Gastrocnemius medialis (tissue), 4 donors: ENCODE data around the gene RUNDC1. TPM values are rescaled to one million over a fixed set of nuclear protein-coding genes. Genes with fewer than 3 reads are reported as not detected.

Experiments used
- ATAC-seq, 2 donors: fragments of 150-250 bp; one replicate each; pipeline ENCODE4 v1.9.1; 2016
- DNase-seq, 2 donors: peaks; one replicate each; pipeline ENCODE4 v3.0.0-alpha.2; 2019
- H3K27ac ChIP-seq, 4 donors: fragments of 200-600 bp; sonication (generic); 1 replicate in 1 of 4; 2 replicates in 3 of 4; pipeline ENCODE4 v1.5.1; 2016 to 2018; ENCODE audit warnings: mild to moderate bottlenecking in 2 of 4, moderate library complexity in 1 of 4
- H3K27me3 ChIP-seq, 3 donors: fragments of 200-600 bp; sonication (generic) in 2 of 3; 1 replicate in 1 of 3; 2 replicates in 2 of 3; pipeline versions ENCODE4 v1.5.1 to v1.6.0; 2016 to 2019; ENCODE audit warnings: mild to moderate bottlenecking in 1 of 3, moderate library complexity in 1 of 3
- H3K36me3 ChIP-seq, 2 donors: fragments of 200-600 bp; sonication (generic) in 1 of 2; one replicate each; pipeline ENCODE4 v1.5.1; 2017 to 2018
- H3K4me1 ChIP-seq, 2 donors: fragments of 200-600 bp; sonication (generic) in 1 of 2; one replicate each; pipeline ENCODE4 v1.5.1; 2016 to 2017; ENCODE audit warnings: mild to moderate bottlenecking in 2 of 2
- H3K4me3 ChIP-seq, 4 donors: fragments of 200-600 bp; sonication (generic) in 3 of 4; 1 replicate in 1 of 4; 2 replicates in 3 of 4; pipeline ENCODE4 v1.5.1; 2016 to 2019; ENCODE audit warnings: mild to moderate bottlenecking in 2 of 4
- H3K9me3 ChIP-seq, 3 donors: fragments of 200-600 bp; sonication (generic) in 2 of 3; 1 replicate in 1 of 3; 2 replicates in 2 of 3; pipeline ENCODE4 v1.5.1; 2016 to 2019
- CTCF ChIP-seq, 5 experiments: fragments of 450-650 bp in 3 of 5; fragments of 200-600 bp in 2 of 5; sonication (generic) in 2 of 5; IDR thresholded peaks in 4 of 5; conservative IDR thresholded peaks in 1 of 5; 1 replicate in 4 of 5; 2 replicates in 1 of 5; pipeline ENCODE4 v1.5.1; 2016 to 2019; ENCODE audit warnings: antibody characterized with exemption in 5 of 5, mild to moderate bottlenecking in 3 of 5, moderate library complexity in 3 of 5
- POLR2A ChIP-seq, 2 donors: fragments of 450-650 bp; IDR thresholded peaks; one replicate each; pipeline ENCODE4 v1.6.1; 2017; ENCODE audit warnings: antibody characterized with exemption in 2 of 2, mild to moderate bottlenecking in 2 of 2, moderate library complexity in 2 of 2
- in situ Hi-C, 4 donors: fragments of 200-750 bp; cut with MboI; loops; one replicate each; pipeline versions ENCODE4 v1.15.0 to v1.8.0; 2017; ENCODE audit warnings: low sequenced_read_pairs in 4 of 4
- intact Hi-C: fragments of 100-400 bp; cut with DNase I; formaldehyde crosslinking; loops from one replicate; pipeline ENCODE4 v1.15.1; 2023; ENCODE audit warnings: low total_unique reads
- total RNA-seq, 4 donors: library from RNA; depleted of rRNA; stranded (reverse); fragments of >200 nt; gene quantifications; one replicate each; pipeline versions ENCODE4 v1.1.0 to v1.2.3, GENCODE V29; 2016

RUNDC1 gene
- total RNA-seq, 4 donors from 2014 or later, result 13.8 to 19.8 (median 16.4) TPM

DNA sequence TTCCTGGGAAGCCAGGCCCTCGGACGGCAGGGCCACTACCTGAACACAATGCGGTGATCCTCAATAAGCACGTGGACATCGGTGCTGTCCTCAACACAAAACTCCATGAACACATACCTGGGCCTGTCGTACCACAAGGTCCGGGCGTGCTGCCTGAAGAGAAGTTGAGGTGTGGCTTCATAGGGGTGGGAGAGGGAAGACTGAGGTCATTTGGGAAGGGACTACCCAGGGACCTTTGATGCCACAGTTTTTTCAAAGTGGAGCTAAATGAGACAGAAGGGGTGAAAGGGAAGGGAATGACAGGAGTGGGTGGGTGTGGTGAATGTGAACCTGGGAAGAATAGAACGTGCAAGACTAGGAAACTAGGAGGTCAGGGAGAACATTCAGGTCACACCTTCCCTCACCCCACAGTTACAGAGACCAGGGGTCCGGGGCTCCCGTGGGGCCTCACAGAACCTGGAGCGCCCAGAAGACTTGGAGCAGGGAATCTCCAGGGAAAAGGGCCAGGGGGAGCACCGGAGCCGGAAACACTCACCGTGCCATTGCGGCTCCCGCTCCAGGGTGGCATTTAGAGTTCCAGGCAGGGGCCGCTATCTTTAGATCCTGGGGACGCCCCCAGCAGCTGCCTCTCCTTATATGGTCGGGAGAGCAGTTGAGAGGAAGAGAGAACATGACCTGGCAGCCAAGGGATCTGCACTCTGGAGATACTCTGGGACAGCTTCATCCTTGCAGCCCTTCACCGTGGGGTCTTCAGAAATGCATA lies 673 bp upstream of the RUNDC1 start, which contains the start of gene PTGES3L:
TSS of gene PTGES3L (minus strand) at position 570 of the 763 bp plus-strand sequence. CDS start at position 543, 27 bp downstream.
- TF ChIP-seq POLR2A (IDR thresholded peaks at IDR 0.05) (peak; percentile 87 to 89), CTCF (IDR thresholded peaks at IDR 0.05 in 4 of 5, conservative IDR thresholded peaks at IDR 0.05 in 1 of 5) (no peak)
- Histone ChIP-seq H3K4me3 (peak within 1 kb of the TSS; percentile 78 to 91 (median 86)), H3K36me3 (no peaks in the 10 kb centered on the region), H3K9me3 (no peaks in the 10 kb centered on the region), H3K27ac (peak within 1 kb of the TSS; percentile 96 to 98 (median 98)), H3K4me1 (peaks cover 20 to 23% of the 10 kb centered on the region in 2 donors), H3K27me3 (no peaks in the 10 kb centered on the region)
- in situ Hi-C loops, result no loop called here
- intact Hi-C loops, result loop anchor here (1.0 to 10.0 kb wide), 3 partner anchors 15 to 795 kb away; partner anchors contain the start of genes AARSD1, DUSP3 and RPL27
- DNase-seq (peak; percentile 78 to 92), ATAC-seq (peak; percentile 88)

- Histone ChIP-seq H3K9me3 (no peaks in the 10 kb centered on the region), H3K4me1 (peaks cover 11 to 23% of the 10 kb centered on the region in 2 donors), H3K4me3 (peak overlapping the region; percentile 78 to 91 (median 86)), H3K27me3 (no peaks in the 10 kb centered on the region), H3K36me3 (peaks cover 0 to 9% of the 10 kb centered on the region in 2 donors), H3K27ac (peak overlapping the region; percentile 96 to 98 (median 98))
- intact Hi-C loops, result loop anchor here (1.0 to 10.0 kb wide), 3 partner anchors 17 to 794 kb away; partner anchors contain the start of genes AARSD1, DUSP3 and RPL27
- TF ChIP-seq CTCF (IDR thresholded peaks at IDR 0.05 in 4 of 5, conservative IDR thresholded peaks at IDR 0.05 in 1 of 5) (peak in 4 of 5 experiments; percentile 13 to 33 (median 26)), POLR2A (IDR thresholded peaks at IDR 0.05) (peak in 1 of 2 donors; percentile 27)
- in situ Hi-C loops, result no loop called here
- peak; percentile 9 to 34 for DNase-seq
- peak; percentile 39 to 41 for ATAC-seq
These were observed 517 bp downstream of the RUNDC1 start for GRCh38 chr17:42980766-42981397.

DNA sequence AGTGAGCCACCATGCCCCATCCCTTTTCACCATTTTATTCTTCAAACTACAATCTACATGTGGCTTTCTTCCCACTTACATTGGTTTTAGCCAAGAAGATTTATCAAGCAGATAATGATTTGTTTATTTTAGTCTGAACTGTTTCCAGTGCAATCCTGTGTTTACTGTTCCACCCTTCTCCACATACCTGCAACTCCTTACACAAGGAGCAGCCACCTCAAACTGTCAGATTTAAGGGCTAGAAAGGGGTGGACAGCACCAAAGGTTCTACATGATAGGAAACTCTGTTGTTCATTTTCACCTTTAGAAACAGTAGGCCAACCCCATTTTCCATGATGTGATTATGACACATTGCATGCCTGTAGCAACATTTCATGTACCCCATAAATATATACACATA lies 1.9 kb downstream of the RUNDC1 start:
- intact Hi-C loops, result loop anchor here (10.0 kb wide), 1 partner anchor 793 kb away; the partner anchor contains the start of gene DUSP3
- DNase-seq, result no peak
- Histone ChIP-seq H3K4me3 (no peak overlapping the region), H3K36me3 (peaks cover 0 to 22% of the 10 kb centered on the region in 2 donors), H3K27me3 (no peaks in the 10 kb centered on the region), H3K27ac (no peak overlapping the region), H3K4me1 (peaks cover 7 to 23% of the 10 kb centered on the region in 2 donors), H3K9me3 (no peaks in the 10 kb centered on the region)
- TF ChIP-seq CTCF (IDR thresholded peaks at IDR 0.05 in 4 of 5, conservative IDR thresholded peaks at IDR 0.05 in 1 of 5) (no peak), POLR2A (IDR thresholded peaks at IDR 0.05) (no peak)
- no peak for ATAC-seq
- in situ Hi-C loops, result no loop called here

GRCh38 chr17:42985225-42985624 lies 4.9 kb downstream of the RUNDC1 start:
- intact Hi-C loops (loop anchor here (10.0 kb wide), 1 partner anchor 790 kb away; the partner anchor contains the start of gene DUSP3), in situ Hi-C loops (no loop called here)
- Histone ChIP-seq H3K4me3 (no peak overlapping the region), H3K27me3 (no peaks in the 10 kb centered on the region), H3K27ac (no peak overlapping the region), H3K36me3 (peaks cover 0 to 52% of the 10 kb centered on the region in 2 donors), H3K4me1 (peaks cover 7 to 11% of the 10 kb centered on the region in 2 donors), H3K9me3 (no peaks in the 10 kb centered on the region)
- ATAC-seq, result no peak
- DNase-seq, result no peak
- no peak for TF ChIP-seq POLR2A (IDR thresholded peaks at IDR 0.05)
- TF ChIP-seq CTCF (IDR thresholded peaks at IDR 0.05 in 4 of 5, conservative IDR thresholded peaks at IDR 0.05 in 1 of 5), result no peak
